ENCODE measurements around the gene APPL1. TPM values are rescaled to one million over a fixed set of nuclear protein-coding genes. Genes with fewer than 3 reads are reported as not detected.

The APPL1 gene
- total and polyA plus RNA-seq, 2 of the 4 experiments (the other 2 are of a cell fraction) = 9.6 to 46.2 TPM

DNA sequence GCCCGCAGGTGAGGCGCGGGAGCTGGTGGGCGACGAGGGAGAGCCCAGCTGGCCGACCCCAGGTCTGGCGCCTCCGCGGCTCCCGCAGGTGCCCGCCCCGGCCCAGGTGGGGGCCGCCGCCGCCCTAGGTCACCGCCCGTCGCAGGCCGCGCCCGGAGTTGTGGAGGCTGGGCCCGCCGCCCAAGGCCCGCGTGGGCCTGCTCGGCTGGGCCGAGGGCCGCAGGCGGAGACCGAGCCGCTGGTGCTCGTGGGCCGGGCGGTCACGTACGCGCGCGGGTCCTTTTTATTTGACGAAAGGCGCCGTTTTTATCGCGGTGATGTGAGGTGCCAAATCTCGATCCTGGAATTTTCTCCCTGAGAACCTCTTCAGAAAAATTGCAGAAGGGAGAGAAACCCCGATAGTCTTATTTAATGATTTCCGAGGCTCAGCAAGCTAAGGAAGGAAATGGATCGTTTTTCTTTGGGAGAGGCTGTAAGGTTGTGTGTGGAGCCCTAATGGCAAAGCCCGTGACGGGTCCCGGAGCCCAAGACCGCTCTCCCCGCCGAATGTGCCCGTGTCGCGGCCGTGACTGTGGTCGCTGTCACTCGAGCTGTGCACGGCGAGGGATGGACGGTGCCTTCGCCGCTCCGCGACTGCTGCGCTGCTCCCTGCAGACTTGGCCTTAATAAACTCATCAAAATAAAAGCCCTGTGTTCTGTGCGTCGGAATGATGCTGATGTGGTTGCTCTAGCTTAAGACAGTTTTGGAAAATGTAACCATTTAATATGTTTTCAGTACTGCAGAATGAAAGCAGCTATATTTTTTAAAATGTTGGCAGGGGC lies 612 bp downstream of the APPL1 start:
- H3K4me1 ChIP-seq (ENCODE audit: control insufficient read depth, insufficient read depth, low read length) = peaks cover 2% of the 10 kb centered on the region; the same call in 1 of the 2 replicates
- peak overlapping the region; percentile 10; the same call in 1 of the 2 replicates for H4K5ac ChIP-seq (ENCODE audit: low read depth, low read length)
- no peaks in the 10 kb centered on the region for H3K27me3 ChIP-seq (ENCODE audit: control insufficient read depth, insufficient read depth, low read length)
- H2BK15ac ChIP-seq (ENCODE audit: low read depth, low read length) = no peak overlapping the region
- H3K9me1 ChIP-seq (ENCODE audit: insufficient read depth, low read length) = peaks cover 5% of the 10 kb centered on the region; the same call in 1 of the 2 replicates
- no TSS peak for BruUV-seq (replicated peaks)
- H3K9ac ChIP-seq (ENCODE audit: low read depth, low read length) = peak overlapping the region; percentile 64
- peak overlapping the region; percentile 98 for H2AFZ ChIP-seq (replicated peaks; ENCODE audit: low read length, poor library complexity)
- no peak for TF ChIP-seq RCOR1 (IDR thresholded peaks at IDR 0.05; ENCODE audit: insufficient replicate concordance, low read length)
- TF ChIP-seq CHD1 (IDR thresholded peaks at IDR 0.05; ENCODE audit: low read depth, low read length) = no peak
- TF ChIP-seq FOS (IDR thresholded peaks at IDR 0.05; ENCODE audit: low read depth, low read length) = no peak
- no peak for TF ChIP-seq SMC3 (IDR thresholded peaks at IDR 0.05; ENCODE audit: low read depth, low read length)
- TF ChIP-seq, protein P1, sequence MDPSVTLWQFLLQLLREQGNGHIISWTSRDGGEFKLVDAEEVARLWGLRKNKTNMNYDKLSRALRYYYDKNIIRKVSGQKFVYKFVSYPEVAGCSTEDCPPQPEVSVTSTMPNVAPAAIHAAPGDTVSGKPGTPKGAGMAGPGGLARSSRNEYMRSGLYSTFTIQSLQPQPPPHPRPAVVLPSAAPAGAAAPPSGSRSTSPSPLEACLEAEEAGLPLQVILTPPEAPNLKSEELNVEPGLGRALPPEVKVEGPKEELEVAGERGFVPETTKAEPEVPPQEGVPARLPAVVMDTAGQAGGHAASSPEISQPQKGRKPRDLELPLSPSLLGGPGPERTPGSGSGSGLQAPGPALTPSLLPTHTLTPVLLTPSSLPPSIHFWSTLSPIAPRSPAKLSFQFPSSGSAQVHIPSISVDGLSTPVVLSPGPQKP (IDR thresholded peaks at IDR 0.05; ENCODE audit: borderline replicate concordance, low read depth, low read length) = no peak
- no peaks in the 10 kb centered on the region; the same call in 1 of the 2 replicates for H3K36me3 ChIP-seq (ENCODE audit: control insufficient read depth, insufficient read depth, low read length)
- 0 out of 2 replicates have a peak overlapping the region, but pooled peaks have one; percentile 1 for H3K18ac ChIP-seq (ENCODE audit: low read depth, low read length)
- H3K9me3 ChIP-seq (ENCODE audit: control insufficient read depth, insufficient read depth, low read length) = no peaks in the 10 kb centered on the region
- ATAC-seq (ENCODE audit: low read depth) (peak; percentile 58), DNase-seq (peak; percentile 41)
- dilution Hi-C loops (cut with HindIII; ENCODE audit: low sequenced_read_pairs, unreplicated experiment) = no loop called here
- 0% methylated on average over 3 of the region's 70 CpGs; no CpG with 5 or more reads in 1 of the 2 experiments for WGBS, 2 experiments (ENCODE audit: extremely low coverage in 2 of 2, insufficient read length in 1 of 2)
- in situ Hi-C loops (cut with MboI; ENCODE audit: low sequenced_read_pairs) = no loop called here
- H3K27ac ChIP-seq (ENCODE audit: insufficient read depth, low read length) = peak overlapping the region; percentile 72
- H3K23ac ChIP-seq (ENCODE audit: low read depth, low read length) = peak overlapping the region; percentile 71; the same call in 1 of the 2 replicates
- H3K4me2 ChIP-seq (ENCODE audit: low read depth, low read length) = peak overlapping the region; percentile 97
- peak overlapping the region; percentile 22 to 28; a peak in 2 of 4 replicates for H4K8ac ChIP-seq (ENCODE audit: low read depth in 2 of 2, low read length in 2 of 2)
- intact Hi-C loops (cut with micrococcal nuclease) = loop anchor here (1.0 to 10.0 kb wide), 4 partner anchors 56 to 523 kb away; partner anchors contain the start of gene PDE12
- POLR2A ChIA-PET (ENCODE audit: unreplicated experiment) = no interaction called here
- CTCF ChIA-PET = interaction anchor here (0.8 kb wide), 2 partner anchors 18 to 540 kb away, joined by 3 to 8 read pairs; no protein-coding TSS in a partner anchor
- no peak overlapping the region for H2AK5ac ChIP-seq (ENCODE audit: low read depth, low read length)
- H3K4me3 ChIP-seq (ENCODE audit: insufficient read depth, low read depth, low read length) = peak overlapping the region; percentile 86
- H4K91ac ChIP-seq (ENCODE audit: insufficient read depth, low read depth, low read length) = peak overlapping the region; percentile 34; the same call in 1 of the 2 replicates
- peak overlapping the region; percentile 94 for H2AK9ac ChIP-seq (replicated peaks; ENCODE audit: low read depth, low read length, poor library complexity)
- peak overlapping the region; percentile 59 for H2BK5ac ChIP-seq (ENCODE audit: low read depth, low read length, poor library complexity, severe bottlenecking)
- H2BK120ac ChIP-seq (ENCODE audit: low read depth, low read length) = no peak overlapping the region
- H3K4ac ChIP-seq (ENCODE audit: low read depth, low read length) = peak overlapping the region; percentile 64
- peak overlapping the region; percentile 44; the same call in 1 of the 2 replicates for H3K56ac ChIP-seq (ENCODE audit: extremely low read depth, insufficient read depth, low read length)
- H2BK20ac ChIP-seq (ENCODE audit: low read depth, low read length) = no peak overlapping the region
- H4K20me1 ChIP-seq (ENCODE audit: insufficient read depth, low read length) = peaks cover 20% of the 10 kb centered on the region
- peaks cover 12 to 34% of the 10 kb centered on the region in 2 experiments for H3K79me1 ChIP-seq (ENCODE audit: low read depth in 1 of 2, low read length in 2 of 2)
- H3K14ac ChIP-seq (replicated peaks; ENCODE audit: low read depth, low read length) = peak overlapping the region; percentile 78

Measured in IMR-90 (cell line).